LNCAP (cell line): Measurements from ENCODE around the gene GORASP1.

Experiments
- TF ChIP-seq, protein P1 (sequence below): fragments of 450-650 bp; IDR thresholded peaks from 2 replicates; pipeline ENCODE4 v1.5.1; 2017; ENCODE audit warnings: mild to moderate bottlenecking

Gene GORASP1

DNA sequence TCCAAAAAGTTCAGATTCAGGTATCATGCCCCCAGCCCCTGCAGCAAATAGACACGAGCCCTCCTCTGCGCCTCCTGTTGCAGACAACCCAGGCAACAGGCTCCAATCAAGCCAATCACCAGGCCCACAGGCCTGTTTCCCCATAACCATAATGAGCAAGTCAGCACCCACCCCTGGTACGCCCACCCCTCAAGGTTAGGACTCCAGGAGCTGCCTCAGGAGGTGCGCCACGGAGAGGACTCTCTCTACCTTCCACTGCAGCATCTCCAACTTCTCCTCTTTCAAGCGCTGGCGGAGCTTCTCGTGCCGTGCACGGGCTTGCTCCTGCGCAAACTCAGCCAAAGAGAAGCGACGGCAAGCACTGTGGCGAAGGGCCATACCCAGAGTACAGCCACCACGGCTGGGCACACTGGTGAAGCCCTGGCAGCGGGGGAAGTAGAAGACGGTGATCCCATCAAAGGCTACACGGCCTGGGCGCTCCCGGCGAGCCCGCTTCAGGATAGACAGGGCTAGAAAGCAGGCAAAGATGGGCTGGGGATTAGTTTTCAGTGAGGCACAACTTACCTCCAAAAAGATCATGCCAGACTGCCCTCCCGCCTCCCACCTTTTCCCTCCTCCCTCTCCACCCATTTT lies 37.4 kb upstream of the GORASP1 start:
- TF ChIP-seq, protein P1, sequence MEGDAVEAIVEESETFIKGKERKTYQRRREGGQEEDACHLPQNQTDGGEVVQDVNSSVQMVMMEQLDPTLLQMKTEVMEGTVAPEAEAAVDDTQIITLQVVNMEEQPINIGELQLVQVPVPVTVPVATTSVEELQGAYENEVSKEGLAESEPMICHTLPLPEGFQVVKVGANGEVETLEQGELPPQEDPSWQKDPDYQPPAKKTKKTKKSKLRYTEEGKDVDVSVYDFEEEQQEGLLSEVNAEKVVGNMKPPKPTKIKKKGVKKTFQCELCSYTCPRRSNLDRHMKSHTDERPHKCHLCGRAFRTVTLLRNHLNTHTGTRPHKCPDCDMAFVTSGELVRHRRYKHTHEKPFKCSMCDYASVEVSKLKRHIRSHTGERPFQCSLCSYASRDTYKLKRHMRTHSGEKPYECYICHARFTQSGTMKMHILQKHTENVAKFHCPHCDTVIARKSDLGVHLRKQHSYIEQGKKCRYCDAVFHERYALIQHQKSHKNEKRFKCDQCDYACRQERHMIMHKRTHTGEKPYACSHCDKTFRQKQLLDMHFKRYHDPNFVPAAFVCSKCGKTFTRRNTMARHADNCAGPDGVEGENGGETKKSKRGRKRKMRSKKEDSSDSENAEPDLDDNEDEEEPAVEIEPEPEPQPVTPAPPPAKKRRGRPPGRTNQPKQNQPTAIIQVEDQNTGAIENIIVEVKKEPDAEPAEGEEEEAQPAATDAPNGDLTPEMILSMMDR = no peak

DNA sequence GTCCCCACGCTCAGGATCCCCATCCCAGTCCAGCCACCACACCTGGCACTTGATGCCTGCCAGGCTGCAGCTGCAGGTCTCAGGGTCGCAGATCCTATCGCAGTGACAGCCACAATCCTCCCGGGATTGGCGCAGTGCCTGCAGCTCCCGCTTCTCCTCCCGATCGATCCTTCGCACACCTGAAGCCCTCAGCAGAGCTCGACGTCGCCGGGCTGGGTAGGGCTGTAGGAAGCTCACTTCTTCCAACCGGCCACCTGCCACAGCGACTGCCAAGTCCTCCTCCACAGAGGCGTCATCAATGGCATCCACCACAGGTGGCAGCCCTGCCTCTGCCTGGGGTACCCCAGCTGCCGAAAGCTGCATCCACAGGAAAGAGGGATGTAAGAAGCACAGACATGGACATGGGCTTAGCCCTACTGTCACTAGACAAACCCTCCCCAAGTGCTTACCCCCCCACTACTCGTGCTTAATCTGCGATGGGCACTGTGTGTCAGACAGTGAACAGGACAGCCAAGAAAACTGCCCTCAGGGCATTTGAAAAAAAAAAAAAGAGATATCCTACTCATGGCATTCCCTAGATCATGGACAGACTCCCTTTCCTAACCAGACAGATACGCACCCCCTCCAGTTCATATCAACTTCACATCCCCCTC lies 36.8 kb upstream of the GORASP1 start:
- TF ChIP-seq, protein P1 = no peak

DNA sequence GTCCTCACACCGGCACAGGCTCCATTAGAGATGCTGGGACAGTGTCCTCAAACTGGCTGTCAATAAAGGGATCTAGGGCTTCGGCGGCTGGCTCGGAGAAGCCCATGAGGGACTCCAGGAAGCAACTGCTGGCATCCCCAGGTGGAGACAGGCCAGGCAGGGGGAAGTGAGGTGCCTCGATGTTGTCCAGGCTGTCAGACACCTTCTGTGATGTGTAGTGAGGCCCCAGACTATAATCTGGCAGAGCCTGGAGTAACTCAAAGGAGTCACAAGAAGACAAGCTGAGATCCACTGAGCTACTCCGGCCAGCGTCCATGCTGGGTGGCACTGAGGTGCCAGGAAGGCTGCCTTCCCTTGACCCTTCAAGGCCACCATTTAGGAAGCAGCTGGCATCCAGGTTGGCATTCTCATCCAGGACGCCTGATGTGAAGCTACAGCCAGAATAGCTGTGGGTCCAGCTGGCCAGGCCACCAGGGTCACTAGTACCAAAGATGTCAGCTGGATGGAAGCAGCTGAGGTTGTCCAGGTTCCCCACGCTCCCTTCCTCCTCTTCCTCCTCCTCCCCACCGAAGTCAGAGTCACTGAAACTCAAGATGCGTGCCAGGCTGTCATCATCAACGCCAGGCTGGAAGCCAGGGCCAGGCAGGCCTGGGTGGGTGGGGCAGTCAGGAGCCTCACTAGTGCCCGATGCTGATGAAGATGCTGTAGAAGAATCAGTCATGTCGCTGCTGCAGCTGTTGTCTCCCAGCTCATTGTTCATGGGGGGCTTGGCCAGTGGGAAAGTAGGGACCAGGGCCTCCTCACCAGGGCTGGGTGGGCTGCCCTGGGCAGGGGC lies 35.8 kb upstream of the GORASP1 start:
- TF ChIP-seq, protein P1 = no peak

DNA sequence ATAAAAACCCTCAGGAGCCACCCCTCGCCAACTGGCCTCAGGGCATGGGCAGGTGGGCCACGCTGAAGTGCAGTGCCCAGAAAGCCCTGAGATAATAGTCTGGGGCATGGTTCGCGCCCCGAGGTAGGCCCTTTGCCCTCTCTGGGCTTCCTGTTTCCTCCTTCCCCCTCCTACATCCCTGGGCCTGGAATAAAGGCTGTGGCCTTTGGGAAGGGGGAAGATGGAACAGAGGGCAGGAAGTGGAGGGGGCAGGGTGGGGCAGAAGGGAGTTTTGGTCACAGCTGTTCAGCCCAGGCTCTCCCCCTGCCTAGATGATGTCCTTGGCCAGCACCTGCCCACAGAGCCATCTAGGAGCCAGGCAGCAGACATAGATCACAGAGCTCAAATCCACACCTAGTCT lies 34.6 kb upstream of the GORASP1 start:
- TF ChIP-seq, protein P1 = no peak

DNA sequence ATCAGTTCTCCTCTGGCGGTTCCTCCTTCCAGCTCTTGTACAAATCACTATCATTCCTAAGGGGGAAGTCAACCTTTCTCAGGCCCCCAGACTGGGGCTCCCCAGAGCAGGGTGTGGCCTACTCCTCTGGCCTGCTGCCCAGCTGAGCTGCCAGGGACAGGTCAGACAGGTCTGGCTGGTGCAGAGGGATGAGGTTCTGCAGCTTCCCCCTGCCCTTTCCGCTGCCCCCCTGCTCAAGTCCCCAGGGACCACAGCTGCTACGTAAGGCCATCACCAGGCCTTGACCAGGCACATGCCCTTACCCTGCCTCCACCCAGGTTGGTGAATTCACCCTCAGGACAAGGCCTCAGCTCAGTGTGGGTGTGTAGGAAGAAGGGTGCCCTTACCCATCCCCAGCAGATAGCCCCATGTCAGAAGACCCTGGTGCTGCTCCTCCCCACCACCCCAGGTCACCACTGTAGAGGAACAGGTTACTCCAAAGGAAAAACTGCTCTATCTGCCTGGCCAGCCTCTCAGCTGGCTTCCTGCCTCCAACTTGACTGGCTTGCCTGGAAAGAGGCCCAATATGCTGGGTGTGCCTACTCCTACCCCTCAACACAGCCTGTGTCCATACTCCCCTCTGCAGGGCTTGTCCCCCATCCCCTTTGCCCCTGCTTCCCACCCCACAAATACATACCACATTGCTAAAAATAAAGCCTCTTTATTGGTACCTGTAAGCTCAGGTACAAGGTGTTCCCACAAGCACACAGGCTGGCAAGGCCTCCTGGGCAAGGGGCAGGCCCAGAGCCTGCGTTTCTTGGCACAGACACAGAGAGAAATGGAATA lies 34.0 kb upstream of the GORASP1 start:
- TF ChIP-seq, protein P1 = no peak

DNA sequence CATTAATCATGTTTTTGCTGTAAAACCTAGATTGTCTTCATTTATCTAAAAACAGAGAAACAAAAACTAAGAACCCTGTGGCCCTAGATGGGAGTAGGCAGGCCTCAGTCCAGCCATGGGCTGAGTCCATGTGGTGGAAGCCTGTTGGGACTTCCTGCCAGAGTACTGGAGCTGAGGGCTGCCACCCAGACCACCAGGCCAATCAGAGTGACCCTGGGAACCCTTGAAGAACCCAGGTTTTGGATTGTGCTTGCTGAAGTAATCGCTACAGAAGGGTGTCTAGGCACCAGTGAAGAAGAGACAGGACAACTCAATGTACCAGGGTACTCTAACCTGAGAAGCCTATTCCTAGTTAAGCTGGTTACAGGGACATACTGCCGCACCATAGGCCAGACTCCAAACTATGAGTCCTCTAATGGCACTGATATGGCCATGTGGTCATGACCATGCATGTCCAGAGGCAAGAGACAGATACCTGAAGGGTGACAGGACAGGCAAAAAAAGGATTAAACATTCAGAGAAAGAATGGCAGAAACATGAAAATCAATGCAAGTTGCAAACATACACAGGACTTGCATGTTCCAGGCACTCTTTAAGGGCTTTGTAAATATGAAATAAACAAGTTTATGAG lies 33.0 kb upstream of the GORASP1 start:
- TF ChIP-seq, protein P1 = no peak

DNA sequence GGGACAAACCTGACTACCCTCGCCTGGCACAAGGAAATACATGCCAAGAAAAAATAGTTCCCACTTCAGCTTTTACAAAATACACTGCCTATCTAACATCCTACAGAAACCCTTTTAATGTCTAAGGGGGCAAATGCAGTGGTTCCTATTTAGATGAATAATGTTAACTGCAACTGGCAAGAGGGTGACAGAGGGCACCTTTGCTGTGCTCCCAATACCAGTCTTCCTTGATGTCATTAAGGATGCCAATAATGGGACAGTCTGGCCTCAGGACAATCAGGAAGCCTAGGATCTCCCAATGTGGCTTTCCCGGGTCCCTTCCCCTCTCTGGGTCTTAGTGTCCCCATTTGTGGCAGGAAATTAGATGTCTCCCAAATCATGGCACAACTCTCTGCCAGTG lies 32.0 kb upstream of the GORASP1 start:
- TF ChIP-seq, protein P1 = no peak
